Hepatocyte (in vitro differentiated cells): ENCODE results near the gene HOXD1.

ENCODE experiments used
- CTCF ChIP-seq: fragments of 200-600 bp; sonication (generic); IDR thresholded peaks from 2 replicates; pipeline ENCODE4 v1.5.1; 2016; ENCODE audit warnings: antibody characterized with exemption, mild to moderate bottlenecking; ENCODE audit not compliant: poor library complexity
- EZH2phosphoT487 ChIP-seq: fragments of 200-600 bp; sonication (generic); IDR thresholded peaks from one replicate; pipeline ENCODE4 v1.6.1; 2018; ENCODE audit warnings: antibody characterized with exemption, mild to moderate bottlenecking, low read depth, moderate library complexity; ENCODE audit not compliant: unreplicated experiment, severe bottlenecking

GRCh38 chr2:176146645-176147044 is 41.8 kb upstream of the HOXD1 start:
- TF ChIP-seq CTCF (no peak), EZH2phosphoT487 (no peak)
